ENCODE measurements around the gene DDX5. TPM values are rescaled to one million over a fixed set of nuclear protein-coding genes. Genes with fewer than 3 reads are reported as not detected.

The DDX5 gene
- total and polyA plus RNA-seq, 2 of the 13 experiments (the other 11 are each of a cell fraction or from before 2014, with no cell fraction given), result 503 to 684 TPM

DNA sequence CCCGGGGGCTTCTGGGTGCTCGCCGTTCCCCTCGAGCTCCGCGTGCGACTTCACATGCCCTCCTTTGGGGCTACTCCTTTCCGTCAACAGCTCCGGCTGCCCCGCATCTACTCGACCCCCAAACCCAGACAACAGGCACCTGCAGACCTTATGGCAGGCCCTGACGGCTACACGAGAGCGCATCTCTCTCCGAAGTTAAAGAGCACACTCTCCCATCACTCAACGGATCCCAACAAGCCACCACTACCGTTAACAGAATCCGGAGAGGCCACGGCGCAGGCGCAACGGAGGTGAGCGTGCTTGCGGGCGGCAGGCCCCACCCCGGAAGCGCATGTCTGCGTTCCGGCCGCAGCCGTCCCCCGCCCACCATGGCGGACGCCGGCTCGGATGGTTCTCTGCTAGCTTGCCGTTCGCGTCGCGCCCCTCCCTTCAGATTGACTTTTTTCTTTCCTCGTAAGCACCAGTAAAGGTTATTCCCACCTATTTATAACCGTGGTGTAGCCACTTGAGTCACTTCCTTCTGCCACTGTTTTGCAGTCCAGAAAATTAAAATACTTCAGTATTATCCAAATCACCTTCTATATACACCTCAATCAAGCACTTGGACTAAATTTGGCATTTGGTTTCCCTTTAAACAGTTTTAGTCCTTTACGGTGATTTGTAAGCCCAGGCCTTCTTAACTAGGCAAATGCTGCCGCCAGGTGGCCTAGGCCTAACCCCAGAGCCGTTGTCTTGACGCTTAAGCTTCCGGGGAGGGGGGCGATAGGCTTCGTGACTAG is 9.1 kb downstream of the DDX5 start, which contains the start of gene POLG2 (continued):
- TF ChIP-seq GABPA (IDR thresholded peaks at IDR 0.05; ENCODE audit: low read depth, low read length) (peak; percentile 88), GABPA (CRISPR knock-in tag; IDR thresholded peaks at IDR 0.05; ENCODE audit: low read depth) (peak; percentile 90), PHF8 (CRISPR knock-in tag; IDR thresholded peaks at IDR 0.05) (peak; percentile 91), RAD21 (CRISPR knock-in tag; IDR thresholded peaks at IDR 0.05) (peak; percentile 59), ZNF451 (CRISPR knock-in tag; IDR thresholded peaks at IDR 0.05) (peak; percentile 80; the same call in 1 of the 2 replicates), REL (CRISPR knock-in tag; conservative IDR thresholded peaks at IDR 0.05) (peak; percentile 74), ZNF570 (CRISPR knock-in tag; IDR thresholded peaks at IDR 0.05; ENCODE audit: borderline replicate concordance) (0 out of 2 replicates have a peak, but pooled peaks have one; percentile 50), ZNF296 (CRISPR knock-in tag; conservative IDR thresholded peaks at IDR 0.05) (peak; percentile 40; the same call in 1 of the 2 replicates), TOPORS (CRISPR knock-in tag; IDR thresholded peaks at IDR 0.05) (peak; percentile 94), FOXC1 (CRISPR knock-in tag; IDR thresholded peaks at IDR 0.05; ENCODE audit: borderline replicate concordance) (no peak; the same call in 1 of the 2 replicates), AFF4 (CRISPR knock-in tag; IDR thresholded peaks at IDR 0.05) (no peak; the same call in 1 of the 2 replicates), ZNF230 (CRISPR knock-in tag; IDR thresholded peaks at IDR 0.05) (peak; percentile 90), ZNF350 (CRISPR knock-in tag; IDR thresholded peaks at IDR 0.05; ENCODE audit: borderline replicate concordance, low read depth) (peak; percentile 97), CBFB (CRISPR knock-in tag; IDR thresholded peaks at IDR 0.05) (0 out of 2 replicates have a peak, but pooled peaks have one; percentile 46), HOXD1 (CRISPR knock-in tag; IDR thresholded peaks at IDR 0.05) (no peak), ZNF749 (CRISPR knock-in tag; IDR thresholded peaks at IDR 0.05; ENCODE audit: borderline replicate concordance) (peak; percentile 91; the same call in 1 of the 2 replicates)
- TF ChIP-seq, protein P1, sequence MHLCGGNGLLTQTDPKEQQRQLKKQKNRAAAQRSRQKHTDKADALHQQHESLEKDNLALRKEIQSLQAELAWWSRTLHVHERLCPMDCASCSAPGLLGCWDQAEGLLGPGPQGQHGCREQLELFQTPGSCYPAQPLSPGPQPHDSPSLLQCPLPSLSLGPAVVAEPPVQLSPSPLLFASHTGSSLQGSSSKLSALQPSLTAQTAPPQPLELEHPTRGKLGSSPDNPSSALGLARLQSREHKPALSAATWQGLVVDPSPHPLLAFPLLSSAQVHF (CRISPR knock-in tag; IDR thresholded peaks at IDR 0.05), result 0 out of 2 replicates have a peak, but pooled peaks have one; percentile 64
- TF ChIP-seq, protein P2, sequence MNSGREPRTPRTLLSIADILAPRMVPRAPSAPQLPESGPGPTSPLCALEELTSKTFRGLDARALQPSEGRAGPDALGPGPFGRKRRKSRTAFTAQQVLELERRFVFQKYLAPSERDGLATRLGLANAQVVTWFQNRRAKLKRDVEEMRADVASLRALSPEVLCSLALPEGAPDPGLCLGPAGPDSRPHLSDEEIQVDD (CRISPR knock-in tag; IDR thresholded peaks at IDR 0.05; ENCODE audit: borderline replicate concordance), result peak; percentile 36; the same call in 1 of the 2 replicates
- TF ChIP-seq, protein P3, sequence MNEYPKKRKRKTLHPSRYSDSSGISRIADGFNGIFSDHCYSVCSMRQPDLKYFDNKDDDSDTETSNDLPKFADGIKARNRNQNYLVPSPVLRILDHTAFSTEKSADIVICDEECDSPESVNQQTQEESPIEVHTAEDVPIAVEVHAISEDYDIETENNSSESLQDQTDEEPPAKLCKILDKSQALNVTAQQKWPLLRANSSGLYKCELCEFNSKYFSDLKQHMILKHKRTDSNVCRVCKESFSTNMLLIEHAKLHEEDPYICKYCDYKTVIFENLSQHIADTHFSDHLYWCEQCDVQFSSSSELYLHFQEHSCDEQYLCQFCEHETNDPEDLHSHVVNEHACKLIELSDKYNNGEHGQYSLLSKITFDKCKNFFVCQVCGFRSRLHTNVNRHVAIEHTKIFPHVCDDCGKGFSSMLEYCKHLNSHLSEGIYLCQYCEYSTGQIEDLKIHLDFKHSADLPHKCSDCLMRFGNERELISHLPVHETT (CRISPR knock-in tag; conservative IDR thresholded peaks at IDR 0.05), result peak; percentile 79
- TF ChIP-seq, protein P4, sequence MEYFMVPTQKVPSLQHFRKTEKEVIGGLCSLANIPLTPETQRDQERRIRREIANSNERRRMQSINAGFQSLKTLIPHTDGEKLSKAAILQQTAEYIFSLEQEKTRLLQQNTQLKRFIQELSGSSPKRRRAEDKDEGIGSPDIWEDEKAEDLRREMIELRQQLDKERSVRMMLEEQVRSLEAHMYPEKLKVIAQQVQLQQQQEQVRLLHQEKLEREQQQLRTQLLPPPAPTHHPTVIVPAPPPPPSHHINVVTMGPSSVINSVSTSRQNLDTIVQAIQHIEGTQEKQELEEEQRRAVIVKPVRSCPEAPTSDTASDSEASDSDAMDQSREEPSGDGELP (IDR thresholded peaks at IDR 0.05; ENCODE audit: borderline replicate concordance, low read depth), result no peak; the same call in 1 of the 2 replicates
- TF ChIP-seq, protein P5, sequence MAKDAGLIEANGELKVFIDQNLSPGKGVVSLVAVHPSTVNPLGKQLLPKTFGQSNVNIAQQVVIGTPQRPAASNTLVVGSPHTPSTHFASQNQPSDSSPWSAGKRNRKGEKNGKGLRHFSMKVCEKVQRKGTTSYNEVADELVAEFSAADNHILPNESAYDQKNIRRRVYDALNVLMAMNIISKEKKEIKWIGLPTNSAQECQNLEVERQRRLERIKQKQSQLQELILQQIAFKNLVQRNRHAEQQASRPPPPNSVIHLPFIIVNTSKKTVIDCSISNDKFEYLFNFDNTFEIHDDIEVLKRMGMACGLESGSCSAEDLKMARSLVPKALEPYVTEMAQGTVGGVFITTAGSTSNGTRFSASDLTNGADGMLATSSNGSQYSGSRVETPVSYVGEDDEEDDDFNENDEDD (CRISPR knock-in tag; IDR thresholded peaks at IDR 0.05; ENCODE audit: borderline replicate concordance), result 0 out of 2 replicates have a peak, but pooled peaks have one; percentile 7

Measured in HepG2 (cell line).